AG04449 (cell line): ENCODE data around the gene MYO10.

ENCODE experiments used
- CTCF ChIA-PET: fragments of 350-600 bp; formaldehyde crosslinking; extraction: SDS; loops from one replicate; lab custom pipeline; 2021; ENCODE audit warnings: antibody characterized with exemption; lab: Yijun Ruan, JAX
- POLR2A ChIA-PET: fragments of 400-600, 350-600 bp; formaldehyde crosslinking; extraction: SDS; loops from one replicate; lab custom pipeline; 2020; ENCODE audit warnings: antibody characterized with exemption, inconsistent platforms; lab: Yijun Ruan, JAX
- DNase-seq: peaks from one replicate; pipeline ENCODE4 v3.0.0-alpha.2; 2010; ENCODE audit warnings: low read depth, low spot score
- H3K4me3 ChIP-seq: 2 replicates; pipeline ENCODE4 v1.5.1; 2011; ENCODE audit warnings: low read depth, mild to moderate bottlenecking, control low read depth, low read length
- TF ChIP-seq, protein P1 (sequence below): IDR thresholded peaks from one replicate; pipeline ENCODE4 v1.5.1; 2011; ENCODE audit warnings: mild to moderate bottlenecking, moderate library complexity, low read length, control low read depth, inconsistent platforms; ENCODE audit not compliant: insufficient read depth; ENCODE audit errors: missing control alignments

MYO10 gene

GRCh38 chr5:16704945-16705344 lies 231.1 kb downstream of the MYO10 start:
- H3K4me3 ChIP-seq = no peak overlapping the region
- ChIA-PET CTCF (interaction anchor here (1.1 to 4.5 kb wide), 5 partner anchors 10 to 485 kb away, joined by 3 to 21 read pairs (median 3); no protein-coding TSS in a partner anchor), POLR2A (no interaction called here)
- TF ChIP-seq, protein P1, sequence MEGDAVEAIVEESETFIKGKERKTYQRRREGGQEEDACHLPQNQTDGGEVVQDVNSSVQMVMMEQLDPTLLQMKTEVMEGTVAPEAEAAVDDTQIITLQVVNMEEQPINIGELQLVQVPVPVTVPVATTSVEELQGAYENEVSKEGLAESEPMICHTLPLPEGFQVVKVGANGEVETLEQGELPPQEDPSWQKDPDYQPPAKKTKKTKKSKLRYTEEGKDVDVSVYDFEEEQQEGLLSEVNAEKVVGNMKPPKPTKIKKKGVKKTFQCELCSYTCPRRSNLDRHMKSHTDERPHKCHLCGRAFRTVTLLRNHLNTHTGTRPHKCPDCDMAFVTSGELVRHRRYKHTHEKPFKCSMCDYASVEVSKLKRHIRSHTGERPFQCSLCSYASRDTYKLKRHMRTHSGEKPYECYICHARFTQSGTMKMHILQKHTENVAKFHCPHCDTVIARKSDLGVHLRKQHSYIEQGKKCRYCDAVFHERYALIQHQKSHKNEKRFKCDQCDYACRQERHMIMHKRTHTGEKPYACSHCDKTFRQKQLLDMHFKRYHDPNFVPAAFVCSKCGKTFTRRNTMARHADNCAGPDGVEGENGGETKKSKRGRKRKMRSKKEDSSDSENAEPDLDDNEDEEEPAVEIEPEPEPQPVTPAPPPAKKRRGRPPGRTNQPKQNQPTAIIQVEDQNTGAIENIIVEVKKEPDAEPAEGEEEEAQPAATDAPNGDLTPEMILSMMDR = no peak
- DNase-seq = no peak

DNA sequence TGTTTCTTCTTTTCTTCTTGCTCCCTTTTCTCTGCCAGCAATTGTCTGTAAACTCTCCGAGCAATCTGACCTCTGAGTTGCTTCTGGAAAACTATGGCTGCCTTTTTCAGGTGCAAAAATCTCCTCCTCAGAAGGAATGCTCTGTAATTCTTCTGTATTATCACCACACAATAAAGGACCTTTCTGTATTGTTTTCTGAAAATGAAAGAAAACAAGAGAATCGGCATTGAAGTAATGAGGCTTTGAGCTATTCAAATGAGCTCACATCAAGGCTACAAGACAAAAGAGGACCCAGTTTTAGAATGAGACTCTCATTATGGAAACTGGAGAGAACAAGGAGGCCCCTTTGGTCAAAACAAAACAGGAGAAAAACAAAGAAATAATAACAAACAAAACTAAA lies 233.1 kb downstream of the MYO10 start:
- TF ChIP-seq, protein P1 = no peak
- DNase-seq = no peak
- H3K4me3 ChIP-seq = no peak overlapping the region
- CTCF ChIA-PET = interaction anchor here (0.5 to 5.3 kb wide), 2 partner anchors 12 to 486 kb away, joined by 5 to 39 read pairs; no protein-coding TSS in a partner anchor
- POLR2A ChIA-PET = no interaction called here

- ChIA-PET POLR2A (no interaction called here), CTCF (interaction anchor here (5.3 kb wide), 1 partner anchor 11 kb away, joined by 39 read pairs; no protein-coding TSS in a partner anchor)
- TF ChIP-seq, protein P1 = no peak
- H3K4me3 ChIP-seq = no peak overlapping the region
- DNase-seq = no peak
These were observed 234.7 kb downstream of the MYO10 start for GRCh38 chr5:16701134-16702099.

GRCh38 chr5:16700081-16700480 lies 236.0 kb downstream of the MYO10 start:
- ChIA-PET CTCF (interaction anchor here (0.6 to 5.3 kb wide), 3 partner anchors 9 to 490 kb away, joined by 3 to 39 read pairs (median 3); no protein-coding TSS in a partner anchor), POLR2A (no interaction called here)
- no peak overlapping the region for H3K4me3 ChIP-seq
- TF ChIP-seq, protein P1 = no peak
- no peak for DNase-seq

DNA sequence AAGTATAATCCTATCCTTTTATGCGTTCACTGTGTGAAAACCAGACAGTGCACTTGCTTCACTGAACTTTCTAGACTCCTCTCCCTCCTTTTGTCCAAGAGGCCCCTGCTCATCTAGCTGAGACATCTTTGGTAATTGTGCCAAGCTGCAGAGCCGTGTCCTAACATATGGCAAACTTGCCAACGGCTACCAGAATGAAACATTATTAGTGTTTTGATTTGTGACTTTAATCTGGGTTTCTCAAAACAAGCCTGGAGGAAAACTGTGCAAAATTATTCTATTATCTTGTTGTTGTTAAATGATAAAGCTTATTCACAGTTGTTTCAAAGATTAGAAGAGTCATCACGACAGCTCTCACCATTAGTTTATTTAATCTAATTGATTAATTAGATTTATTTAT lies 240.3 kb downstream of the MYO10 start:
- ChIA-PET CTCF (no interaction called here), POLR2A (no interaction called here)
- H3K4me3 ChIP-seq = no peak overlapping the region
- no peak for DNase-seq
- TF ChIP-seq, protein P1 = no peak

GRCh38 chr5:16693879-16694278 lies 242.2 kb downstream of the MYO10 start:
- H3K4me3 ChIP-seq = no peak overlapping the region
- ChIA-PET CTCF (interaction anchor here (1.1 to 6.4 kb wide), 5 partner anchors 15 to 510 kb away, joined by 3 to 75 read pairs (median 5); no protein-coding TSS in a partner anchor), POLR2A (no interaction called here)
- DNase-seq = no peak
- TF ChIP-seq, protein P1 = no peak
